HG03439 (cell line): ENCODE measurements around the gene NUP43.
"Not testable (repeated sequence)": the region's sequence is repeated elsewhere in the genome, so short reads cannot be mapped to it uniquely, and the experiment has no call there.

Experiments used
- ATAC-seq: cut with Tn5 transposase; IDR thresholded peaks from one replicate; pipeline ENCODE4 v1.9.1; 2021; ENCODE audit warnings: mild to moderate bottlenecking, moderate library complexity; ENCODE audit not compliant: unreplicated experiment

NUP43 gene

GRCh38 chr6:149698175-149698574 is 48.2 kb downstream of the NUP43 start:
- ATAC-seq: no peak

- ATAC-seq: no peak
Observed at GRCh38 chr6:149696901-149697300, 49.4 kb downstream of the NUP43 start.

GRCh38 chr6:149694921-149695320 is 51.4 kb downstream of the NUP43 start:
- ATAC-seq: no peak

- ATAC-seq: no peak
Observed at GRCh38 chr6:149691201-149691600, 55.1 kb downstream of the NUP43 start.

- ATAC-seq: no peak
Observed at GRCh38 chr6:149686230-149686629, 60.1 kb downstream of the NUP43 start.

GRCh38 chr6:149683256-149683859 is 63.0 kb downstream of the NUP43 start:
- ATAC-seq: no peak

- ATAC-seq: not testable (repeated sequence)
Observed at GRCh38 chr6:149681845-149682244, 64.5 kb downstream of the NUP43 start.

GRCh38 chr6:149681209-149681608 is 65.1 kb downstream of the NUP43 start:
- no peak for ATAC-seq

GRCh38 chr6:149680503-149680902 is 65.8 kb downstream of the NUP43 start:
- peak; percentile 64 for ATAC-seq
